ENCODE data around the gene IGSF21.

Gene IGSF21

GRCh38 chr1:18110598-18110939 is 3.0 kb downstream of the IGSF21 start:
- no peak for DNase-seq (ENCODE audit: low read depth in 2 of 2)
- no peak for TF ChIP-seq CTCF (IDR thresholded peaks at IDR 0.05; ENCODE audit: low read depth, low read length)
- H3K4me3 ChIP-seq (replicated peaks in 1 of 2; ENCODE audit: low read depth in 2 of 2, low read length in 2 of 2), result no peak overlapping the region

GRCh38 chr1:18110968-18111367 is 3.4 kb downstream of the IGSF21 start:
- DNase-seq (ENCODE audit: low read depth in 2 of 2), result no peak
- no peak for TF ChIP-seq CTCF (IDR thresholded peaks at IDR 0.05; ENCODE audit: low read depth, low read length)

GRCh38 chr1:18111605-18112297 is 4.2 kb downstream of the IGSF21 start:
- no peak for TF ChIP-seq CTCF (IDR thresholded peaks at IDR 0.05; ENCODE audit: low read depth, low read length)
- no peak overlapping the region for H3K4me3 ChIP-seq (replicated peaks in 1 of 2; ENCODE audit: low read depth in 2 of 2, low read length in 2 of 2)
- no peak for DNase-seq (ENCODE audit: low read depth in 2 of 2)

More at GRCh38 chr1:18110968-18111367, 3.4 kb downstream of the IGSF21 start:
- H3K4me3 ChIP-seq (replicated peaks in 1 of 2; ENCODE audit: low read depth in 2 of 2, low read length in 2 of 2), result no peak overlapping the region

- DNase-seq (ENCODE audit: low read depth in 2 of 2), result no peak
- H3K4me3 ChIP-seq (replicated peaks in 1 of 2; ENCODE audit: low read depth in 2 of 2, low read length in 2 of 2), result no peak overlapping the region
- no peak for TF ChIP-seq CTCF (IDR thresholded peaks at IDR 0.05; ENCODE audit: low read depth, low read length)
Observed at GRCh38 chr1:18112611-18113010, 5.0 kb downstream of the IGSF21 start.

- H3K4me3 ChIP-seq (replicated peaks in 1 of 2; ENCODE audit: low read depth in 2 of 2, low read length in 2 of 2), result no peak overlapping the region
- no peak for TF ChIP-seq CTCF (IDR thresholded peaks at IDR 0.05; ENCODE audit: low read depth, low read length)
- DNase-seq (ENCODE audit: low read depth in 2 of 2), result no peak
Observed at GRCh38 chr1:18114726-18115410, 7.3 kb downstream of the IGSF21 start.

GRCh38 chr1:18116777-18117176 is 9.2 kb downstream of the IGSF21 start:
- H3K4me3 ChIP-seq (replicated peaks in 1 of 2; ENCODE audit: low read depth in 2 of 2, low read length in 2 of 2), result no peak overlapping the region
- no peak for TF ChIP-seq CTCF (IDR thresholded peaks at IDR 0.05; ENCODE audit: low read depth, low read length)
- DNase-seq (ENCODE audit: low read depth in 2 of 2), result no peak

Data from cardiac fibroblast (primary cell).